Smooth muscle cell (in vitro differentiated cells): ENCODE data around the gene PARM1. TPM values are rescaled to one million over a fixed set of nuclear protein-coding genes. Genes with fewer than 3 reads are reported as not detected.

ENCODE experiments used
- DNase-seq: peaks from one replicate; lab custom pipeline; 2025; ENCODE audit not compliant: unreplicated experiment; lab: John Stamatoyannopoulos, UW
- H2AFZ ChIP-seq: fragments of 200-600 bp; sonication (generic); 2 replicates; pipeline ENCODE4 v1.6.0; 2016; ENCODE audit warnings: antibody characterized with exemption, low read depth, mild to moderate bottlenecking
- H3F3A ChIP-seq: fragments of 200-600 bp; sonication (generic); 2 replicates; pipeline ENCODE4 v1.6.0; 2017; ENCODE audit warnings: antibody characterized with exemption, low read depth
- H3K27ac ChIP-seq: fragments of 200-600 bp; sonication (generic); 2 replicates; pipeline ENCODE4 v1.5.1; 2016; ENCODE audit warnings: low read depth, mild to moderate bottlenecking
- H3K27me3 ChIP-seq: fragments of 200-600 bp; sonication (generic); 2 replicates; pipeline ENCODE4 v1.6.1; 2016; ENCODE audit warnings: low read depth, mild to moderate bottlenecking
- H3K36me3 ChIP-seq: fragments of 200-600 bp; sonication (generic); 2 replicates; pipeline ENCODE4 v1.5.1; 2016; ENCODE audit warnings: low read depth
- H3K4me1 ChIP-seq: fragments of 200-600 bp; sonication (generic); 2 replicates; pipeline ENCODE4 v1.5.1; 2016; ENCODE audit warnings: low read depth
- H3K4me2 ChIP-seq: fragments of 200-600 bp; sonication (generic); 2 replicates; pipeline ENCODE4 v1.6.0; 2016; ENCODE audit warnings: mild to moderate bottlenecking
- H3K4me3 ChIP-seq: fragments of 200-600 bp; sonication (generic); 2 replicates; pipeline ENCODE4 v1.5.1; 2016; ENCODE audit warnings: mild to moderate bottlenecking
- H3K79me2 ChIP-seq: fragments of 200-600 bp; sonication (generic); 2 replicates; pipeline ENCODE4 v1.6.0; 2016; ENCODE audit warnings: low read depth, mild to moderate bottlenecking
- H3K9ac ChIP-seq: fragments of 200-600 bp; sonication (generic); 2 replicates; pipeline ENCODE4 v1.6.0; 2016; ENCODE audit warnings: low read depth
- H3K9me3 ChIP-seq: fragments of 200-600 bp; sonication (generic); replicated peaks from 2 replicates; pipeline ENCODE4 v1.5.1; 2016; ENCODE audit warnings: low read depth
- H4K20me1 ChIP-seq: fragments of 200-600 bp; sonication (generic); 2 replicates; pipeline ENCODE4 v1.6.0; 2016; ENCODE audit warnings: low read depth
- WGBS: methylation state at CpG from one replicate; pipeline ENCODE4 v1.1.7; 2016; ENCODE audit warnings: low lambda C conversion rate; 5-methylcytosine and 5-hydroxymethylcytosine counted together
- polyA plus RNA-seq: library from polyadenylated mRNA; unstranded; fragments of >200 nt; fragmentation: Nextera tagmentation; extraction: Ambion mirVana; gene quantifications from 2 replicates; pipeline ENCODE4 v1.2.1, GENCODE V29; 2016
- total RNA-seq: library from RNA; depleted of rRNA; stranded (reverse); fragments of >200 nt; gene quantifications from 2 replicates; pipeline ENCODE4 v1.2.3, GENCODE V29; 2014
- TF ChIP-seq, protein P1 (sequence below): fragments of 200-600 bp; sonication (generic); IDR thresholded peaks from 2 replicates; pipeline ENCODE4 v1.5.1; 2017; ENCODE audit warnings: borderline replicate concordance, mild to moderate bottlenecking, antibody characterized with exemption; ENCODE audit not compliant: insufficient read depth, poor library complexity, severe bottlenecking

Gene PARM1
- total and polyA plus RNA-seq, 2 experiments from 2014 or later = 38.5 to 46.4 TPM

DNA sequence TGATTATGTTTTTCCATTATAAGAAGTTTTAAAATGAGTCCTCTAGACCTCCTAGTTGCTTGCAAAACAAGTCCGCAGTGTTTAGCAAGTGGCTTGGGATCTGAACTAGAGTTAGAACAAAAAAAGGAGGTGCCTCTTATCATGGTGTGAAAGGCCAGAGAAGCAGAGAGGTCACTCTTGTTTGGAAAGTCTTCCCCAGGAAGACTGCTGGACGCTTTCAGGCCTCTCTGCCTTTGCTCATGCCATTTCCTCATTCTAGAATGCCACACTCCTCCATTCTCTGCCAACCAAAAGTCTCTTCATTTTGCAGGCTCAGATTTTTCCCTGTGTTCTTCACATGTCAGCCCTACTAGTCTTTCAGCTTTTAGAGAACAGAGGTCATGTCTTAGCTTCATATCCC, 14.9 kb downstream of the PARM1 start:
- Histone ChIP-seq H3K36me3 (no peaks in the 10 kb centered on the region), H3K79me2 (peaks cover 3% of the 10 kb centered on the region), H3K27me3 (no peaks in the 10 kb centered on the region), H3K27ac (no peak overlapping the region), H3K9ac (no peak overlapping the region), H3K4me1 (no peaks in the 10 kb centered on the region), H3F3A (no peaks in the 10 kb centered on the region), H3K4me3 (no peak overlapping the region), H2AFZ (no peak overlapping the region), H3K9me3 (no peaks in the 10 kb centered on the region), H4K20me1 (no peaks in the 10 kb centered on the region), H3K4me2 (no peak overlapping the region)
- no peak for DNase-seq
- TF ChIP-seq, protein P1, sequence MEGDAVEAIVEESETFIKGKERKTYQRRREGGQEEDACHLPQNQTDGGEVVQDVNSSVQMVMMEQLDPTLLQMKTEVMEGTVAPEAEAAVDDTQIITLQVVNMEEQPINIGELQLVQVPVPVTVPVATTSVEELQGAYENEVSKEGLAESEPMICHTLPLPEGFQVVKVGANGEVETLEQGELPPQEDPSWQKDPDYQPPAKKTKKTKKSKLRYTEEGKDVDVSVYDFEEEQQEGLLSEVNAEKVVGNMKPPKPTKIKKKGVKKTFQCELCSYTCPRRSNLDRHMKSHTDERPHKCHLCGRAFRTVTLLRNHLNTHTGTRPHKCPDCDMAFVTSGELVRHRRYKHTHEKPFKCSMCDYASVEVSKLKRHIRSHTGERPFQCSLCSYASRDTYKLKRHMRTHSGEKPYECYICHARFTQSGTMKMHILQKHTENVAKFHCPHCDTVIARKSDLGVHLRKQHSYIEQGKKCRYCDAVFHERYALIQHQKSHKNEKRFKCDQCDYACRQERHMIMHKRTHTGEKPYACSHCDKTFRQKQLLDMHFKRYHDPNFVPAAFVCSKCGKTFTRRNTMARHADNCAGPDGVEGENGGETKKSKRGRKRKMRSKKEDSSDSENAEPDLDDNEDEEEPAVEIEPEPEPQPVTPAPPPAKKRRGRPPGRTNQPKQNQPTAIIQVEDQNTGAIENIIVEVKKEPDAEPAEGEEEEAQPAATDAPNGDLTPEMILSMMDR = no peak
- WGBS = 98% methylated on average over 2 of the region's 2 CpGs

DNA sequence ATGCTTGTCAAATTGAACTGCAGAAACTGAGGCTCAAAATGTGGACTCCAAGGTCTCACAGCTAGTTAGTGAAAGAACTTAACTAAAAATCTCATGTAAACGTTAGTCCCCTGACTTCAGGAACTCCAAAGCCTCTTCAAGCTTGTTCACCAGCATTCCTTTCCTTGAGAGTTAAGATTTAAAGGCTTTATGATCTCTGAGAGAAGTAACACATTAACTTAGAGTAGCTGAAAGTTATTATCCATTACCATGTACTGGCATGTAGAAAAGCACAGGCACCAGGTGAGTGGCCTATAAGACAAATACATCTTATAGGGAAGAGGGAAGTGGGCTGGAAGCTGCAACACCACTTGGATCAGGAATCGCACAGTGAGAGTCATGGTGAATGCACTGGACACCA, 15.3 kb downstream of the PARM1 start:
- Histone ChIP-seq H3K27me3 (no peaks in the 10 kb centered on the region), H3F3A (no peaks in the 10 kb centered on the region), H3K79me2 (peaks cover 3% of the 10 kb centered on the region), H3K36me3 (no peaks in the 10 kb centered on the region), H3K4me2 (no peak overlapping the region), H2AFZ (no peak overlapping the region), H3K4me1 (no peaks in the 10 kb centered on the region), H3K27ac (no peak overlapping the region), H3K4me3 (no peak overlapping the region), H4K20me1 (no peaks in the 10 kb centered on the region), H3K9ac (no peak overlapping the region), H3K9me3 (no peaks in the 10 kb centered on the region)
- no peak for DNase-seq
- WGBS = 73% methylated on average over 2 of the region's 2 CpGs
- TF ChIP-seq, protein P1 = no peak

DNA sequence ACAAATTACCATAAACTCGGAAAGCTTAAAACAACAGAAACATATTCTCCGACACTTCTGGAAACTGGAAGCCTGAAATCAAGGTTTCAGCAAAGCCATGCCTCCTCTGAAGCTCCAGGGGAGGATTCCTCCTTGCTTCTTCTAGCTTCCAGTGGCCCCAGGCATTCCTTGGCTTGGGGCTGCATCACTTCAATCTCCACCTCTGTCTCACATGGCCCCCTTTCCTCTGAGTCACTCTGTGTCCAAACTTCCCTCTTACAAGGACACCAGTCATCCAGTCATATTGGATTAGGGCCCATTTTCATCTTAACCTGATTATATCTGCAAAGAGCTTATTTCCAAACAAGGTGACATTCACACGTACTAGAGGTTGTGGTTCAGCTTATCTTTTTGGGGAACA, 17.3 kb downstream of the PARM1 start:
- no peaks in the 10 kb centered on the region for H3K27me3 ChIP-seq
- WGBS = 95% methylated on average over 3 of the region's 3 CpGs
- H3F3A ChIP-seq = no peaks in the 10 kb centered on the region
- H3K27ac ChIP-seq = no peak overlapping the region
- DNase-seq = no peak
- H3K4me3 ChIP-seq = no peak overlapping the region
- no peaks in the 10 kb centered on the region for H3K36me3 ChIP-seq
- H4K20me1 ChIP-seq = no peaks in the 10 kb centered on the region
- no peak overlapping the region for H3K4me2 ChIP-seq
- H3K79me2 ChIP-seq = no peaks in the 10 kb centered on the region
- no peaks in the 10 kb centered on the region for H3K4me1 ChIP-seq
- no peak overlapping the region for H2AFZ ChIP-seq
- TF ChIP-seq, protein P1 = no peak
- H3K9ac ChIP-seq = no peak overlapping the region
- no peaks in the 10 kb centered on the region for H3K9me3 ChIP-seq

DNA sequence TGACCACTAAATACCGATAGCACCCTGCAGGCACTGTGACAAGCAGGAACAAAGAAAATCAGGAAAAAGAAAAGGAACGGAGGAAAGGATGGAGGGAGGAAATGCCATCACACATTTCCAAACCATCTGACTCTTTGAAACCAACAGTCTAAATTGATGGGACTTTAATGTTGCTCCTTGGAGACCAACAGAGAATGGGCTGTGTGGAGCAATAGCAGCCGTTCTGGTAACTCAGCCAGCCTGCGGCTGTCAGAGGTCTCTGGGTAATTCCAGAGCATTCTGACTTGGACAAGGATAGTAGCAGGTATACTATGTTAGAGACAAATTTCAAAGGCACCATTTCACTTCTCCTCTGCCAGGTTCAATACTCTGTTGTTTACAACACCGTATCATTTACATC, 18.0 kb downstream of the PARM1 start:
- Histone ChIP-seq H2AFZ (no peak overlapping the region), H3K9me3 (no peaks in the 10 kb centered on the region), H4K20me1 (no peaks in the 10 kb centered on the region), H3K27ac (no peak overlapping the region), H3K4me2 (no peak overlapping the region), H3K4me3 (no peak overlapping the region), H3F3A (no peaks in the 10 kb centered on the region), H3K4me1 (no peaks in the 10 kb centered on the region), H3K27me3 (no peaks in the 10 kb centered on the region), H3K36me3 (no peaks in the 10 kb centered on the region), H3K79me2 (no peaks in the 10 kb centered on the region), H3K9ac (no peak overlapping the region)
- TF ChIP-seq, protein P1 = no peak
- WGBS = 96% methylated on average over 5 of the region's 5 CpGs
- DNase-seq = no peak
